OCI-LY7 (cell line): ENCODE data around the gene STXBP6. TPM values are rescaled to one million over a fixed set of nuclear protein-coding genes. Genes with fewer than 3 reads are reported as not detected.

ENCODE experiments used
- BruUV-seq: library from RNA; stranded (reverse); fragments of 400-500 nt; replicated peaks from 2 replicates; lab custom pipeline; 2021; lab: Mats Ljungman, UMichigan
- CTCF ChIA-PET: fragments of 300-600 bp; sonication (Branson Sonifier 250); formaldehyde crosslinking; loops from one replicate; lab custom pipeline; 2022; ENCODE audit warnings: antibody characterized with exemption; ENCODE audit not compliant: unreplicated experiment; lab: Charles Lee
- POLR2A ChIA-PET: fragments of 300-600 bp; sonication (Branson Sonifier 250); formaldehyde crosslinking; loops from one replicate; lab custom pipeline; 2022; ENCODE audit warnings: antibody characterized with exemption; lab: Charles Lee
- DNase-seq: peaks from one replicate; pipeline ENCODE4 v3.0.0-alpha.2; 2015; ENCODE audit warnings: low spot score
- H2AFZ ChIP-seq: fragments of 200-600 bp; sonication (generic), shearing (Covaris generic); 2 replicates; pipeline ENCODE4 v1.6.1; 2014; ENCODE audit warnings: mild to moderate bottlenecking, antibody characterized with exemption, low read length, moderate library complexity
- H3K27ac ChIP-seq: fragments of 200-600 bp; sonication (generic); 2 replicates; pipeline ENCODE4 v1.5.1; 2014; ENCODE audit warnings: mixed run types, low read depth, mild to moderate bottlenecking, moderate library complexity, low read length, inconsistent platforms; ENCODE audit not compliant: poor library complexity, severe bottlenecking
- H3K36me3 ChIP-seq: fragments of 200-600 bp; sonication (generic); 2 replicates; pipeline ENCODE4 v1.6.1; 2014; ENCODE audit warnings: mild to moderate bottlenecking, antibody characterized with exemption, low read length, moderate library complexity, mixed read lengths; ENCODE audit not compliant: insufficient read depth
- H3K4me1 ChIP-seq: fragments of 200-600 bp; sonication (generic); 2 replicates; pipeline ENCODE4 v1.5.1; 2014; ENCODE audit warnings: mild to moderate bottlenecking, low read length; ENCODE audit not compliant: insufficient read depth, poor library complexity, severe bottlenecking
- H3K4me2 ChIP-seq: fragments of 200-600 bp; sonication (generic); 2 replicates; pipeline ENCODE4 v1.6.1; 2014; ENCODE audit warnings: mild to moderate bottlenecking, low read length
- H3K4me3 ChIP-seq: fragments of 200-600 bp; sonication (generic); 2 replicates; pipeline ENCODE4 v1.5.1; 2014; ENCODE audit warnings: mild to moderate bottlenecking, low read depth, low read length; ENCODE audit not compliant: poor library complexity, severe bottlenecking
- H3K79me2 ChIP-seq: fragments of 200-600 bp; sonication (generic); 2 replicates; pipeline ENCODE4 v1.6.1; 2016; ENCODE audit warnings: low read depth, mild to moderate bottlenecking, low read length, moderate library complexity, mixed read lengths; ENCODE audit not compliant: insufficient read depth
- H3K9me2 ChIP-seq: fragments of 200-600 bp; sonication (generic); 2 replicates; pipeline ENCODE4 v1.6.1; 2016; ENCODE audit warnings: mild to moderate bottlenecking, low read length, mixed read lengths; ENCODE audit not compliant: insufficient read depth
- H3K9me3 ChIP-seq: fragments of 200-600 bp; sonication (generic); 2 replicates; pipeline ENCODE4 v1.6.1; 2014; ENCODE audit warnings: mild to moderate bottlenecking, mixed run types, low read length, mixed read lengths
- H4K20me1 ChIP-seq: fragments of 200-600 bp; sonication (generic); 2 replicates; pipeline ENCODE4 v1.6.1; 2014; ENCODE audit warnings: mild to moderate bottlenecking, antibody characterized with exemption, low read length, moderate library complexity, mixed read lengths; ENCODE audit not compliant: insufficient read depth
- EZH2phosphoT487 ChIP-seq: fragments of 200-600 bp; sonication (generic); IDR thresholded peaks from 2 replicates; pipeline ENCODE4 v1.6.1; 2018; ENCODE audit warnings: low read depth, borderline replicate concordance, mild to moderate bottlenecking, mixed run types, antibody characterized with exemption, low read length, moderate library complexity, mixed read lengths
- intact Hi-C: fragments of 100-400 bp; cut with micrococcal nuclease; formaldehyde crosslinking; loops from one replicate; pipeline ENCODE4 v1.10.0; 2022; ENCODE audit not compliant: unreplicated experiment
- total RNA-seq, 2 experiments: library from RNA; depleted of rRNA in 1 of 2; stranded (reverse); fragments of >200 nt in 1 of 2; shearing (Covaris generic) in 1 of 2; gene quantifications; 2 replicates each; pipeline ENCODE4 v1.2.3, GENCODE V29; 2014 to 2022
- TF ChIP-seq, protein P1 (sequence below): fragments of 200-600 bp; sonication (generic); conservative IDR thresholded peaks from 2 replicates; pipeline ENCODE4 v1.5.1; 2014; ENCODE audit warnings: mild to moderate bottlenecking, antibody characterized with exemption, low read length, moderate library complexity, mixed read lengths

The STXBP6 gene
- total RNA-seq, 2 experiments from 2014 or later, result 0.48 TPM; not detected in 1

DNA sequence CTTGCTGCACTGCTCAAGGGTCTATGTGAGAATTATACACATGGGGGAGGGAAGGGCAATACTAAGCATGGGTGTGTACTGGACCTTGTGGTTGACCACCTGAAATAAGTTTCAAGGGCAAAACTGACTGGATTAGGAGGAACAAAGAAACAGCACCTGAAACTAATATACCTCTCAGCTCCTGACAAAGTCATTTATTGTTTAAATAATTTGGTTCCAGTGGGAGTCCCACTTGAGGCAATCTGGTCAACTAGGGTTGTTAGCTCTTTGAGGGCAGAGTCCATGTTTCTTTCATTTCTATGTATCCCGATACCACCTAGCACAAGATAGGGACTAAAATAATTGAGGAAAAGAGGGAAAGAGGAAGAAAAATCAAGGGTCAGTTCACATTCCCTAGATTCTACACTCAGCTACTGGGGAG is 45.5 kb downstream of the STXBP6 start:
- no peak for TF ChIP-seq EZH2phosphoT487
- TF ChIP-seq, protein P1, sequence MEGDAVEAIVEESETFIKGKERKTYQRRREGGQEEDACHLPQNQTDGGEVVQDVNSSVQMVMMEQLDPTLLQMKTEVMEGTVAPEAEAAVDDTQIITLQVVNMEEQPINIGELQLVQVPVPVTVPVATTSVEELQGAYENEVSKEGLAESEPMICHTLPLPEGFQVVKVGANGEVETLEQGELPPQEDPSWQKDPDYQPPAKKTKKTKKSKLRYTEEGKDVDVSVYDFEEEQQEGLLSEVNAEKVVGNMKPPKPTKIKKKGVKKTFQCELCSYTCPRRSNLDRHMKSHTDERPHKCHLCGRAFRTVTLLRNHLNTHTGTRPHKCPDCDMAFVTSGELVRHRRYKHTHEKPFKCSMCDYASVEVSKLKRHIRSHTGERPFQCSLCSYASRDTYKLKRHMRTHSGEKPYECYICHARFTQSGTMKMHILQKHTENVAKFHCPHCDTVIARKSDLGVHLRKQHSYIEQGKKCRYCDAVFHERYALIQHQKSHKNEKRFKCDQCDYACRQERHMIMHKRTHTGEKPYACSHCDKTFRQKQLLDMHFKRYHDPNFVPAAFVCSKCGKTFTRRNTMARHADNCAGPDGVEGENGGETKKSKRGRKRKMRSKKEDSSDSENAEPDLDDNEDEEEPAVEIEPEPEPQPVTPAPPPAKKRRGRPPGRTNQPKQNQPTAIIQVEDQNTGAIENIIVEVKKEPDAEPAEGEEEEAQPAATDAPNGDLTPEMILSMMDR, result no peak
- ChIA-PET POLR2A (interaction anchor here (0.7 kb wide), 1 partner anchor 60 kb away, joined by 3 read pairs; no protein-coding TSS in a partner anchor), CTCF (no interaction called here)
- no peak for DNase-seq
- H4K20me1 ChIP-seq, result no peaks in the 10 kb centered on the region
- no peaks in the 10 kb centered on the region for H3K79me2 ChIP-seq
- no peak overlapping the region for H3K4me2 ChIP-seq
- no peak overlapping the region for H3K27ac ChIP-seq
- BruUV-seq, result no TSS peak
- intact Hi-C loops, result no loop called here
- H3K9me3 ChIP-seq, result no peaks in the 10 kb centered on the region
- no peak overlapping the region for H2AFZ ChIP-seq
- no peak overlapping the region for H3K4me3 ChIP-seq
- no peaks in the 10 kb centered on the region for H3K4me1 ChIP-seq
- H3K9me2 ChIP-seq, result no peaks in the 10 kb centered on the region
- no peaks in the 10 kb centered on the region for H3K36me3 ChIP-seq

DNA sequence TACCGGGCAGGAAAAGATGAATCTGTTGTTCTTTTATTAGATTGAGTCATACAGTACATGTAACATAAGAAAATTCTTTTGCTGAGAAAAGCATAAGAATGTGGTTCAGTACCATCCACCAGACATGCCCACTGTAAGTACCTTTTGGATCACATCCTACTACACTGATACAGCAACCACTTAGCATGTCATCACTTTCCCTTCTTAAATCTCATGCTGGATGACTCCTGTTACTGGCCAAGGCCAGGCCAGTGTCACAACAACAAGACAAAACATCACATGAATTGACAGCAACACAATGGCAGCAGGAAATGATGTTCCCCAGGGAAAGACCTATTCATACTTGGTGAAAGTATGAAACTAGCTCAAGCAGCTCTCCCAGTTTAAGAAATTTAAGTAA is 46.4 kb downstream of the STXBP6 start:
- Histone ChIP-seq H3K4me1 (no peaks in the 10 kb centered on the region), H3K9me2 (no peaks in the 10 kb centered on the region), H4K20me1 (no peaks in the 10 kb centered on the region), H2AFZ (no peak overlapping the region), H3K9me3 (no peaks in the 10 kb centered on the region), H3K27ac (no peak overlapping the region), H3K36me3 (no peaks in the 10 kb centered on the region), H3K4me3 (no peak overlapping the region), H3K4me2 (no peak overlapping the region), H3K79me2 (no peaks in the 10 kb centered on the region)
- TF ChIP-seq, protein P1, result no peak
- TF ChIP-seq EZH2phosphoT487, result no peak
- ChIA-PET POLR2A (no interaction called here), CTCF (no interaction called here)
- intact Hi-C loops, result no loop called here
- DNase-seq, result no peak
- no TSS peak for BruUV-seq

DNA sequence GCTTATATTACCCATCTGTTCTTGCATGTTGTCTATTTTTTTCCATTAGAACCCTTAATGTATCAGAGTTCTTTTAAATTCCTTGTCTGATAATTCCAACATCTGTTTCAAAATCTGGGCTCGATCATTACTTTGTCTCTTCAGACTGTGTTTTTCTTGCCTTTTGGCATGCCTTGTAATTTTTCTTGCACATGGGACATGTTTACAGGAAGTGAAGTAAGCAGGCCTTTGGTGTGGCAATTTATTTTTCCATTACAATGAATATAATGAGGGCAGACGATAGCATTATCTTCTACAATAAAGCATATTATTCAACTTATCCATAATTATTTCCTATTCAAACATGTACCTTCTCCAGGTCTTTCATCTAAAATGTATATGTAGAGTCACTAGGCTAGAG is 48.3 kb downstream of the STXBP6 start:
- DNase-seq, result no peak
- ChIA-PET POLR2A (no interaction called here), CTCF (no interaction called here)
- no peaks in the 10 kb centered on the region for H3K79me2 ChIP-seq
- H3K4me2 ChIP-seq, result no peak overlapping the region
- no peaks in the 10 kb centered on the region for H3K36me3 ChIP-seq
- H3K27ac ChIP-seq, result no peak overlapping the region
- no peaks in the 10 kb centered on the region for H3K9me3 ChIP-seq
- no peak overlapping the region for H3K4me3 ChIP-seq
- H4K20me1 ChIP-seq, result no peaks in the 10 kb centered on the region
- BruUV-seq, result no TSS peak
- H2AFZ ChIP-seq, result no peak overlapping the region
- no peaks in the 10 kb centered on the region for H3K9me2 ChIP-seq
- H3K4me1 ChIP-seq, result no peaks in the 10 kb centered on the region
- TF ChIP-seq, protein P1, result no peak
- intact Hi-C loops, result no loop called here
